ENCODE measurements around the gene CKM.
"Not testable (repeated sequence)": the region's sequence is repeated elsewhere in the genome, so short reads cannot be mapped to it uniquely, and the experiment has no call there.

CKM gene

GRCh38 chr19:45340899-45341453, 18.3 kb upstream of the CKM start:
- Mint-ChIP-seq H3K4me1 (ENCODE audit: low read depth) (peaks cover 4% of the 10 kb centered on the region), H3K27ac (no peak overlapping the region), H3K36me3 (ENCODE audit: low read depth) (no peaks in the 10 kb centered on the region), H3K4me3 (no peak overlapping the region), H3K9me3 (no peaks in the 10 kb centered on the region), H3K27me3 (peaks cover 27% of the 10 kb centered on the region)

- Mint-ChIP-seq H3K4me1 (ENCODE audit: low read depth) (peaks cover 4% of the 10 kb centered on the region), H3K27me3 (peaks cover 25% of the 10 kb centered on the region), H3K27ac (no peak within 1 kb of the TSS), H3K36me3 (ENCODE audit: low read depth) (no peaks in the 10 kb centered on the region), H3K4me3 (peak within 1 kb of the TSS; percentile 50), H3K9me3 (no peaks in the 10 kb centered on the region)
Measured at GRCh38 chr19:45340232-45340898, 17.7 kb upstream of the CKM start, which contains the start of gene KLC3. Gene KLC3 (plus strand): TSS chr19:45340750. CDS start chr19:45345542, 4,792 bp downstream.

GRCh38 chr19:45339629-45340028, 17.0 kb upstream of the CKM start:
- Mint-ChIP-seq H3K36me3 (ENCODE audit: low read depth) (no peaks in the 10 kb centered on the region), H3K9me3 (no peaks in the 10 kb centered on the region), H3K4me3 (no peak overlapping the region), H3K27ac (no peak overlapping the region), H3K27me3 (peaks cover 21% of the 10 kb centered on the region), H3K4me1 (ENCODE audit: low read depth) (peaks cover 4% of the 10 kb centered on the region)

- Mint-ChIP-seq H3K27ac (no peak overlapping the region), H3K9me3 (no peaks in the 10 kb centered on the region), H3K4me1 (ENCODE audit: low read depth) (peaks cover 4% of the 10 kb centered on the region), H3K4me3 (no peak overlapping the region), H3K27me3 (peaks cover 12% of the 10 kb centered on the region), H3K36me3 (ENCODE audit: low read depth) (no peaks in the 10 kb centered on the region)
Measured at GRCh38 chr19:45336696-45337251, 14.1 kb upstream of the CKM start.

- H3K27ac Mint-ChIP-seq; H3K36me3 Mint-ChIP-seq (ENCODE audit: low read depth); H3K4me1 Mint-ChIP-seq (ENCODE audit: low read depth); H3K4me3 Mint-ChIP-seq; H3K9me3 Mint-ChIP-seq; H3K27me3 Mint-ChIP-seq: not testable (repeated sequence)
Measured at GRCh38 chr19:45334881-45335280, 12.2 kb upstream of the CKM start.

GRCh38 chr19:45333609-45334303, 11.1 kb upstream of the CKM start:
- H3K9me3 Mint-ChIP-seq = no peaks in the 10 kb centered on the region
- no peak overlapping the region for H3K4me3 Mint-ChIP-seq
- no peak overlapping the region for H3K27ac Mint-ChIP-seq
- no peaks in the 10 kb centered on the region for H3K4me1 Mint-ChIP-seq (ENCODE audit: low read depth)
- H3K36me3 Mint-ChIP-seq (ENCODE audit: low read depth) = no peaks in the 10 kb centered on the region
- peaks cover 3% of the 10 kb centered on the region for H3K27me3 Mint-ChIP-seq

- Mint-ChIP-seq H3K36me3 (ENCODE audit: low read depth) (no peaks in the 10 kb centered on the region), H3K27me3 (no peaks in the 10 kb centered on the region), H3K4me1 (ENCODE audit: low read depth) (no peaks in the 10 kb centered on the region), H3K9me3 (no peaks in the 10 kb centered on the region), H3K4me3 (no peak overlapping the region), H3K27ac (no peak overlapping the region)
Measured at GRCh38 chr19:45331411-45331810, 8.7 kb upstream of the CKM start.

- H3K27me3 Mint-ChIP-seq = peaks cover 13% of the 10 kb centered on the region
- no peaks in the 10 kb centered on the region for H3K4me1 Mint-ChIP-seq (ENCODE audit: low read depth)
- H3K4me3 Mint-ChIP-seq = no peak overlapping the region
- H3K9me3 Mint-ChIP-seq = no peaks in the 10 kb centered on the region
- H3K27ac Mint-ChIP-seq = no peak overlapping the region
- no peaks in the 10 kb centered on the region for H3K36me3 Mint-ChIP-seq (ENCODE audit: low read depth)
Measured at GRCh38 chr19:45327404-45328143, 4.9 kb upstream of the CKM start.

- no peaks in the 10 kb centered on the region for H3K9me3 Mint-ChIP-seq
- no peak overlapping the region for H3K4me3 Mint-ChIP-seq
- no peaks in the 10 kb centered on the region for H3K36me3 Mint-ChIP-seq (ENCODE audit: low read depth)
- H3K27me3 Mint-ChIP-seq = peaks cover 19% of the 10 kb centered on the region
- no peaks in the 10 kb centered on the region for H3K4me1 Mint-ChIP-seq (ENCODE audit: low read depth)
- no peak overlapping the region for H3K27ac Mint-ChIP-seq
Measured at GRCh38 chr19:45324349-45324907, 1.8 kb upstream of the CKM start.

- Mint-ChIP-seq H3K4me1 (ENCODE audit: low read depth) (no peaks in the 10 kb centered on the region), H3K36me3 (ENCODE audit: low read depth) (no peaks in the 10 kb centered on the region), H3K9me3 (no peaks in the 10 kb centered on the region), H3K27me3 (peaks cover 19% of the 10 kb centered on the region), H3K27ac (no peak overlapping the region), H3K4me3 (no peak overlapping the region)
Measured at GRCh38 chr19:45323671-45324081, 1.0 kb upstream of the CKM start.

GRCh38 chr19:45322311-45322710, 364 bp downstream of the CKM start:
- H3K9me3 Mint-ChIP-seq = no peaks in the 10 kb centered on the region
- H3K36me3 Mint-ChIP-seq (ENCODE audit: low read depth) = no peaks in the 10 kb centered on the region
- peaks cover 29% of the 10 kb centered on the region for H3K27me3 Mint-ChIP-seq
- H3K4me3 Mint-ChIP-seq = no peak overlapping the region
- H3K4me1 Mint-ChIP-seq (ENCODE audit: low read depth) = no peaks in the 10 kb centered on the region
- no peak overlapping the region for H3K27ac Mint-ChIP-seq

GRCh38 chr19:45321848-45322247, 827 bp downstream of the CKM start:
- Mint-ChIP-seq H3K4me1 (ENCODE audit: low read depth) (no peaks in the 10 kb centered on the region), H3K4me3 (no peak overlapping the region), H3K36me3 (ENCODE audit: low read depth) (no peaks in the 10 kb centered on the region), H3K27me3 (peaks cover 31% of the 10 kb centered on the region), H3K27ac (no peak overlapping the region), H3K9me3 (no peaks in the 10 kb centered on the region)

- Mint-ChIP-seq H3K27me3 (peaks cover 37% of the 10 kb centered on the region), H3K36me3 (ENCODE audit: low read depth) (no peaks in the 10 kb centered on the region), H3K9me3 (no peaks in the 10 kb centered on the region), H3K27ac (no peak overlapping the region), H3K4me3 (no peak overlapping the region), H3K4me1 (ENCODE audit: low read depth) (no peaks in the 10 kb centered on the region)
Measured at GRCh38 chr19:45320997-45321775, 1.5 kb downstream of the CKM start.

- Mint-ChIP-seq H3K36me3 (ENCODE audit: low read depth) (no peaks in the 10 kb centered on the region), H3K9me3 (no peaks in the 10 kb centered on the region), H3K27me3 (peaks cover 31% of the 10 kb centered on the region), H3K4me3 (no peak overlapping the region), H3K4me1 (ENCODE audit: low read depth) (no peaks in the 10 kb centered on the region), H3K27ac (no peak overlapping the region)
Measured at GRCh38 chr19:45315304-45315703, 7.4 kb downstream of the CKM start.
